Karpas-422 (cell line): ENCODE data around the gene BCL2L11. TPM values are rescaled to one million over a fixed set of nuclear protein-coding genes. Genes with fewer than 3 reads are reported as not detected.

Experiments
- DNase-seq: peaks from one replicate; pipeline ENCODE4 v3.0.0-alpha.2; 2015
- H2AFZ ChIP-seq: fragments of 200-600 bp; sonication (generic); 2 replicates; pipeline ENCODE4 v1.6.1; 2014; ENCODE audit warnings: antibody characterized with exemption, low read length, mixed read lengths
- H3K27ac ChIP-seq: fragments of 200-600 bp; sonication (generic); 2 replicates; pipeline ENCODE4 v1.5.1; 2014; ENCODE audit warnings: mild to moderate bottlenecking, low read length, moderate library complexity
- H3K27me3 ChIP-seq: fragments of 200-600 bp; sonication (generic); 2 replicates; pipeline ENCODE4 v1.6.1; 2014; ENCODE audit warnings: low read length, mixed read lengths
- H3K36me3 ChIP-seq: fragments of 200-600 bp; sonication (generic); 2 replicates; pipeline ENCODE4 v1.6.1; 2014; ENCODE audit warnings: low read length, mixed read lengths; ENCODE audit not compliant: insufficient read depth
- H3K4me1 ChIP-seq: fragments of 200-600 bp; sonication (generic); 2 replicates; pipeline ENCODE4 v1.6.1; 2014; ENCODE audit warnings: mild to moderate bottlenecking, low read length, mixed read lengths
- H3K4me2 ChIP-seq: fragments of 200-600 bp; sonication (generic); 2 replicates; pipeline ENCODE4 v1.6.1; 2014; ENCODE audit warnings: low read length, low read depth, mild to moderate bottlenecking; ENCODE audit not compliant: poor library complexity, severe bottlenecking
- H3K4me3 ChIP-seq: fragments of 200-600 bp; sonication (generic); 2 replicates; pipeline ENCODE4 v1.5.1; 2014; ENCODE audit warnings: mild to moderate bottlenecking, antibody characterized with exemption, low read length, mixed read lengths
- H3K79me2 ChIP-seq: fragments of 200-600 bp; sonication (generic); 2 replicates; pipeline ENCODE4 v1.6.1; 2014; ENCODE audit warnings: mild to moderate bottlenecking, low read length, mixed read lengths
- H3K9ac ChIP-seq: fragments of 200-600 bp; sonication (generic); 2 replicates; pipeline ENCODE4 v1.6.0; 2014; ENCODE audit warnings: low read length
- H3K9me2 ChIP-seq: fragments of 200-600 bp; sonication (generic), shearing (Covaris generic); replicated peaks from 2 replicates; pipeline ENCODE4 v1.6.0; 2014; ENCODE audit warnings: mild to moderate bottlenecking, low read length, moderate library complexity; ENCODE audit not compliant: insufficient read depth
- H3K9me3 ChIP-seq: fragments of 300-700, 200-600 bp; sonication (generic); 2 replicates; pipeline ENCODE4 v1.6.1; 2014; ENCODE audit warnings: low read length, mixed read lengths
- H4K20me1 ChIP-seq: fragments of 200-600 bp; sonication (generic); 2 replicates; pipeline ENCODE4 v1.6.1; 2014; ENCODE audit warnings: mild to moderate bottlenecking, antibody characterized with exemption, low read length, low read depth; ENCODE audit not compliant: insufficient read depth
- total RNA-seq: library from RNA; depleted of rRNA; stranded (reverse); fragments of >200 nt; shearing (Covaris generic); gene quantifications from 2 replicates; pipeline ENCODE4 v1.2.3, GENCODE V29; 2014; ENCODE audit warnings: low replicate concordance

Gene BCL2L11
- total RNA-seq, 1 experiment from 2014 or later, result 51.9 TPM

- H3K9me3 ChIP-seq, result no peaks in the 10 kb centered on the region
- H3K4me1 ChIP-seq, result peaks cover under 1% of the 10 kb centered on the region
- H3K4me2 ChIP-seq, result no peak overlapping the region
- H3K27ac ChIP-seq, result no peak overlapping the region
- H3K4me3 ChIP-seq, result no peak overlapping the region
- H2AFZ ChIP-seq, result no peak overlapping the region
- H3K9ac ChIP-seq, result no peak overlapping the region
- H4K20me1 ChIP-seq, result no peaks in the 10 kb centered on the region
- H3K36me3 ChIP-seq, result no peaks in the 10 kb centered on the region
- H3K9me2 ChIP-seq, result no peaks in the 10 kb centered on the region
- no peaks in the 10 kb centered on the region for H3K27me3 ChIP-seq
- DNase-seq, result no peak
- no peaks in the 10 kb centered on the region for H3K79me2 ChIP-seq
Observed at GRCh38 chr2:111189106-111189505, 68.4 kb downstream of the BCL2L11 start.

DNA sequence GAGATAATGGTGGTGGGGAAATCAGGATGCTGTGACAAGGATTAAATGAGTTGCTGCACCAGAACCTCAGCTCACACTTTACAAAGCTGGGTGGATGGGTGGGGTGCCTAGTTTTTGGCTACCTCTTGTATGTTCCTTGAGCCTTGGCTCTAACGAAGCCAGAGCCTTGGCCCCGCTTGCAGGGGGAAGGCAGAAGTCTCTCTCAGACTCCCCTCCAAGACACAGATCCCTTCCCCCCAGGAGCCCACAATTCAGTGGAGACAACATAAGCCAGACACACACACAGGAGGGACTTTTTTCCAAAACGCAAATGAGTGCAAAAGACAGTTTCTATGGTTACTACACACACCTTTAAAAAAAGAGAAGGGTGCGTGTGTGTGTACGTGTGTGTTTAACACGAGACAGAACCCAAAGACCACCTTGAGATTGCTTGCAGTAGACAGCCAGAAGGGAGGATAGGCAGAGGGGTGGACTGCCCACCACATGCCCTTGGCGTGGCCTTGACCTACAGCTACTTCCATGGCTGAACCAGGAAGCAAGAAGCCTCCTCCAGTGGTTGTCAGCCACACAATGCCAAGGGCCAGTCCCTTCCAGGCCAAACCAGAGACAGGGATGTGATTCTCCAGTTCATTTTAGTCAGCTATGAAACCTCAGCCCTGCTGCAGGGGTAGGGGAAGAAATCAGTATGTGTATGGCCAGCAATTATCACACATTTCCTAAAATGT lies 70.3 kb downstream of the BCL2L11 start:
- H3K36me3 ChIP-seq, result no peaks in the 10 kb centered on the region
- no peak overlapping the region for H3K9ac ChIP-seq
- H3K4me1 ChIP-seq, result peaks cover 12% of the 10 kb centered on the region
- no peaks in the 10 kb centered on the region for H3K27me3 ChIP-seq
- H3K4me3 ChIP-seq, result no peak overlapping the region
- no peak for DNase-seq
- H3K79me2 ChIP-seq, result no peaks in the 10 kb centered on the region
- H3K9me3 ChIP-seq, result no peaks in the 10 kb centered on the region
- no peak overlapping the region for H3K27ac ChIP-seq
- no peak overlapping the region for H2AFZ ChIP-seq
- no peak overlapping the region for H3K4me2 ChIP-seq
- no peaks in the 10 kb centered on the region for H4K20me1 ChIP-seq
- no peaks in the 10 kb centered on the region for H3K9me2 ChIP-seq

- H3K27me3 ChIP-seq, result no peaks in the 10 kb centered on the region
- peaks cover 12% of the 10 kb centered on the region for H3K4me1 ChIP-seq
- no peaks in the 10 kb centered on the region for H4K20me1 ChIP-seq
- H2AFZ ChIP-seq, result no peak overlapping the region
- H3K9me3 ChIP-seq, result no peaks in the 10 kb centered on the region
- H3K9me2 ChIP-seq, result no peaks in the 10 kb centered on the region
- no peaks in the 10 kb centered on the region for H3K36me3 ChIP-seq
- H3K4me3 ChIP-seq, result no peak overlapping the region
- H3K9ac ChIP-seq, result no peak overlapping the region
- H3K79me2 ChIP-seq, result no peaks in the 10 kb centered on the region
- H3K27ac ChIP-seq, result no peak overlapping the region
- DNase-seq, result no peak
- H3K4me2 ChIP-seq, result no peak overlapping the region
Observed at GRCh38 chr2:111191877-111192276, 71.2 kb downstream of the BCL2L11 start.

DNA sequence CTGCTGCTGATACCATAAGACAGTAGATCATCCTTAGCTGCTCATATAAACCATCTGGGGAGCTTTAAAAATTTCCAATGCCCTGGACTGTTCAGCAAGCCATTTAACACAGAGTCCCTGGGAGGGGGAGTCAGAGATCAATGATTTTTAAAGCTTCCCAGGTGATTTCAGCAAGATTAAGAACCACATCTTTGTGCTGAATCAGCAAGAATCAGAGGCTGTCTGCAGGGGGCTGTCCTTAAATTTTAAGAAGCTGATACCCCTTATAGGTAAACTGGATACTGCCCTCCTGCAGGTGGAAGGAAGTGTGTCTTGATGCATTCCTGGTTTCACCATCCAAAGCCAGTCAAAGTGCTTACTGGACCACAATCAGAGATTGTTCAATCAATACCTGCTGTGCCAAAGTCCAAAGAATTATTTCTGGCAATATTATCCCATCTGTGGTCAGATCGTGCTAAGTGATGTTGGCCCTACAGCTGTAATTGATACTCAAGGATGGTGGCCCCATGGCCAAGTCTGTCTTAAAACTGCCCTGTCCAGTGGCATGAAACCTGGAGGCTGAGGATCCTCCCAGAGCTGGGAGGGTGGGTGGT lies 72.2 kb downstream of the BCL2L11 start:
- peaks cover 16% of the 10 kb centered on the region for H3K4me1 ChIP-seq
- no peak overlapping the region for H3K27ac ChIP-seq
- H3K4me3 ChIP-seq, result no peak overlapping the region
- no peaks in the 10 kb centered on the region for H3K9me3 ChIP-seq
- no peaks in the 10 kb centered on the region for H3K9me2 ChIP-seq
- H3K4me2 ChIP-seq, result no peak overlapping the region
- H4K20me1 ChIP-seq, result no peaks in the 10 kb centered on the region
- H3K9ac ChIP-seq, result no peak overlapping the region
- H3K79me2 ChIP-seq, result no peaks in the 10 kb centered on the region
- no peaks in the 10 kb centered on the region for H3K36me3 ChIP-seq
- H3K27me3 ChIP-seq, result no peaks in the 10 kb centered on the region
- H2AFZ ChIP-seq, result no peak overlapping the region
- no peak for DNase-seq

- Histone ChIP-seq H3K27me3 (no peaks in the 10 kb centered on the region), H3K9me2 (no peaks in the 10 kb centered on the region), H3K4me3 (no peak overlapping the region), H3K36me3 (no peaks in the 10 kb centered on the region), H3K79me2 (no peaks in the 10 kb centered on the region), H3K4me2 (no peak overlapping the region), H4K20me1 (no peaks in the 10 kb centered on the region), H3K9ac (no peak overlapping the region), H3K9me3 (no peaks in the 10 kb centered on the region), H3K4me1 (peaks cover 20% of the 10 kb centered on the region), H3K27ac (no peak overlapping the region), H2AFZ (no peak overlapping the region)
- no peak for DNase-seq
Observed at GRCh38 chr2:111194835-111195621, 74.3 kb downstream of the BCL2L11 start.

DNA sequence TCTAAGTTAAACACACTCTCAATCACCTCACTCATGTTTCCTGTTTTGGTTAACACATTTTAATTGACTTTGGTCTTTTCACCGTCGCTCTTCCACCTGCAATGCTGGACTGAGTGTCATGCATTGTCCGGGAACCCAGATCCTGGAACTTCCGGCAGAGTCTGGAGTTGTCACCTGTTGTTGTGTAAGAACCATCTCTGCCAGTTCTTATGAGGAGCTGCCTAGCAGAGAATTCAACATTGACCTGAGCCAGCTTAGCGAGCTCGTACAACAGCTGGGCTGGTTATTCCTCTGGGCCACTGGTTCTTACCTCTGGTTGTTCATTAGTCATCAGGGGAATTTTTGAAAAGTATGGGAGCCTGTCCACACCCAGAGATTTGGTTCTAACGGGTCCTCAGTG lies 75.7 kb downstream of the BCL2L11 start:
- DNase-seq, result no peak
- H3K79me2 ChIP-seq, result no peaks in the 10 kb centered on the region
- H3K4me1 ChIP-seq, result peaks cover 20% of the 10 kb centered on the region
- no peak overlapping the region for H3K9ac ChIP-seq
- no peak overlapping the region for H3K27ac ChIP-seq
- no peak overlapping the region for H3K4me3 ChIP-seq
- H3K9me3 ChIP-seq, result no peaks in the 10 kb centered on the region
- no peaks in the 10 kb centered on the region for H3K9me2 ChIP-seq
- no peak overlapping the region for H2AFZ ChIP-seq
- H3K4me2 ChIP-seq, result no peak overlapping the region
- H3K27me3 ChIP-seq, result no peaks in the 10 kb centered on the region
- no peaks in the 10 kb centered on the region for H4K20me1 ChIP-seq
- H3K36me3 ChIP-seq, result no peaks in the 10 kb centered on the region

DNA sequence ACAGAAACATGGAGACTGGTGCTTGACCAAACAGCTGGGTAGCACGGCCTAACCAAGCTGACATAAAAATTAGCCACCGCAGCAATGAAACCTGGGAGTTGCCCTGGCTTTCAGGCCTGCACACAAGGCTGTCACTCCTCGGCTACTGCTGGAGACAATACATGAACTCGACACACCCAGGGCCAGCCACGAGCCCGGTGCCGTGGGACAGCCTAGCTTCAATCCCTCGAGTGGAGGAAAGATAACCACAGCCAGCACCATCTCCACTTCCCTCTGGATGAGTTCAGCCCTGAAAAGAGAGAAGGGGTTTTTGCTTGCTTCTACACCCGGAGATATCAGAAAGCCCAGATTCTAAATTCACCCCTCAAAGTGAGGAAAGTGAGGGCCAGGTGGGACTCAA lies 78.0 kb downstream of the BCL2L11 start:
- no peak for DNase-seq

GRCh38 chr2:111199840-111200239 lies 79.1 kb downstream of the BCL2L11 start:
- Histone ChIP-seq H3K4me1 (peaks cover 12% of the 10 kb centered on the region), H3K4me2 (no peak overlapping the region), H3K9ac (no peak overlapping the region), H3K79me2 (no peaks in the 10 kb centered on the region), H3K36me3 (no peaks in the 10 kb centered on the region), H3K27me3 (no peaks in the 10 kb centered on the region), H4K20me1 (no peaks in the 10 kb centered on the region), H3K9me2 (no peaks in the 10 kb centered on the region), H3K4me3 (no peak overlapping the region), H2AFZ (no peak overlapping the region), H3K9me3 (no peaks in the 10 kb centered on the region), H3K27ac (no peak overlapping the region)
- no peak for DNase-seq

More for the DNA sequence above, 78.0 kb downstream of the BCL2L11 start:
- Histone ChIP-seq H3K36me3 (no peaks in the 10 kb centered on the region), H3K9me2 (no peaks in the 10 kb centered on the region), H3K4me1 (peaks cover 20% of the 10 kb centered on the region), H3K4me3 (no peak overlapping the region), H3K9ac (no peak overlapping the region), H3K27ac (no peak overlapping the region), H3K4me2 (no peak overlapping the region), H3K79me2 (no peaks in the 10 kb centered on the region), H3K27me3 (no peaks in the 10 kb centered on the region), H2AFZ (no peak overlapping the region), H4K20me1 (no peaks in the 10 kb centered on the region), H3K9me3 (no peaks in the 10 kb centered on the region)
